HCT116 (cell line): ENCODE measurements around the gene APOH. TPM values are rescaled to one million over a fixed set of nuclear protein-coding genes. Genes with fewer than 3 reads are reported as not detected.

Experiments
- ATAC-seq: fragments of 200-7000 bp; cut with Tn5 transposase; 2 replicates; pipeline ENCODE4 v1.9.1; 2020; ENCODE audit warnings: mild to moderate bottlenecking, moderate library complexity
- BruUV-seq: library from RNA; stranded (reverse); fragments of 400-500 nt; replicated peaks from 2 replicates; lab custom pipeline; 2021; lab: Mats Ljungman, UMichigan
- CTCF ChIA-PET: fragments of 300-600 bp; sonication (Branson Sonifier 250); formaldehyde crosslinking; loops from one replicate; lab custom pipeline; 2021; ENCODE audit warnings: antibody characterized with exemption; lab: Charles Lee
- POLR2A ChIA-PET: fragments of 300-600, 350-600 bp; sonication (Branson Sonifier 250); formaldehyde crosslinking; loops from one replicate; lab custom pipeline; 2021; ENCODE audit warnings: antibody characterized with exemption; lab: Charles Lee
- RAD21 ChIA-PET, 2 experiments: fragments of 300-600 bp; sonication (Branson Sonifier 250); formaldehyde crosslinking; loops; one replicate each; lab custom pipeline; 2023; ENCODE audit warnings: low total read pairs in 2 of 2; ENCODE audit not compliant: uncharacterized antibody in 2 of 2, unreplicated experiment in 2 of 2, low non-redundant PET in 1 of 2; lab: Charles Lee
- DNase-seq: peaks from one replicate; pipeline ENCODE4 v3.0.0-alpha.2; 2010; ENCODE audit warnings: low read depth, low spot score
- H2AFZ ChIP-seq: fragments of 200-600 bp; shearing (Covaris generic), sonication (generic); 2 replicates; pipeline ENCODE4 v1.6.1; 2017; ENCODE audit warnings: low read depth, mixed run types, mixed read lengths, antibody characterized with exemption, low read length; ENCODE audit not compliant: poor library complexity, severe bottlenecking
- H3K27ac ChIP-seq: 2 replicates; pipeline ENCODE4 v1.5.1; 2012; ENCODE audit warnings: low read depth, low read length
- H3K27me3 ChIP-seq: fragments of 200-600 bp; sonication (generic); 2 replicates; pipeline ENCODE4 v1.6.1; 2016; ENCODE audit warnings: mixed run types, low read length, mixed read lengths; ENCODE audit not compliant: insufficient read depth
- H3K36me3 ChIP-seq, 2 experiments: fragments of 200-500 bp in 1 of 2; fragments of 200-600 bp in 1 of 2; sonication (Bioruptor generic) in 1 of 2; sonication (generic) in 1 of 2; 2 replicates each; pipeline versions ENCODE4 v1.5.1 to v1.6.1; 2014 to 2016; ENCODE audit warnings: low read length in 2 of 2, inconsistent platforms in 1 of 2, mixed read lengths in 1 of 2, mixed run types in 1 of 2; ENCODE audit not compliant: insufficient read depth in 2 of 2, control insufficient read depth in 1 of 2
- H3K4me1 ChIP-seq, 2 experiments: fragments of 200-600 bp in 1 of 2; sonication (generic) in 1 of 2; 2 replicates each; pipeline versions ENCODE4 v1.5.1 to v1.6.1; 2012 to 2017; ENCODE audit warnings: low read length in 2 of 2, inconsistent platforms in 1 of 2, mild to moderate bottlenecking in 1 of 2, mixed read lengths in 1 of 2, mixed run types in 1 of 2, moderate library complexity in 1 of 2; ENCODE audit not compliant: insufficient read depth in 2 of 2, control insufficient read depth in 1 of 2
- H3K4me2 ChIP-seq: fragments of 200-600 bp; sonication (generic); 2 replicates; pipeline ENCODE4 v1.6.1; 2017; ENCODE audit warnings: mixed run types, low read length, mixed read lengths
- H3K4me3 ChIP-seq, 2 experiments: fragments of 200-600 bp in 1 of 2; sonication (generic) in 1 of 2; replicated peaks in 1 of 2; 2 replicates each; pipeline ENCODE4 v1.5.1; 2011 to 2016; ENCODE audit warnings: low read length in 2 of 2, control low read depth in 1 of 2, low read depth in 1 of 2, mild to moderate bottlenecking in 1 of 2, mixed read lengths in 1 of 2, mixed run types in 1 of 2
- H3K79me2 ChIP-seq: fragments of 200-600 bp; sonication (generic); 2 replicates; pipeline ENCODE4 v1.6.1; 2017; ENCODE audit warnings: mild to moderate bottlenecking, mixed run types, low read length, moderate library complexity, mixed read lengths; ENCODE audit not compliant: insufficient read depth
- H3K9ac ChIP-seq: fragments of 200-600 bp; sonication (generic); 2 replicates; pipeline ENCODE4 v1.6.1; 2016; ENCODE audit warnings: low read length, mixed read lengths
- H3K9me2 ChIP-seq: fragments of 200-600 bp; sonication (generic), shearing (Covaris generic); 2 replicates; pipeline ENCODE4 v1.6.1; 2017; ENCODE audit warnings: mixed run types, mild to moderate bottlenecking, moderate library complexity; ENCODE audit not compliant: insufficient read depth
- H3K9me3 ChIP-seq, 2 experiments: fragments of 200-500 bp in 1 of 2; fragments of 200-600 bp in 1 of 2; sonication (Bioruptor generic) in 1 of 2; sonication (generic) in 1 of 2; 2 replicates each; pipeline ENCODE4 v1.6.1; 2014 to 2017; ENCODE audit warnings: low read length in 2 of 2, mixed read lengths in 2 of 2, inconsistent platforms in 1 of 2, low read depth in 1 of 2, mild to moderate bottlenecking in 1 of 2, mixed run types in 1 of 2, moderate library complexity in 1 of 2; ENCODE audit not compliant: control insufficient read depth in 1 of 2, insufficient read depth in 1 of 2
- H4K20me1 ChIP-seq: fragments of 200-600 bp; sonication (generic), shearing (Covaris generic); 2 replicates; pipeline ENCODE4 v1.6.1; 2017; ENCODE audit warnings: mixed run types, mild to moderate bottlenecking, moderate library complexity; ENCODE audit not compliant: insufficient read depth
- CBX3 ChIP-seq: IDR thresholded peaks from 2 replicates; pipeline ENCODE4 v1.6.1; 2012; ENCODE audit warnings: low read depth
- CEBPB ChIP-seq: IDR thresholded peaks from 2 replicates; pipeline ENCODE4 v1.6.1; 2012; ENCODE audit warnings: low read depth
- EGR1 ChIP-seq: IDR thresholded peaks from 2 replicates; pipeline ENCODE4 v1.6.1; 2012; ENCODE audit warnings: low read depth
- ELF1 ChIP-seq: IDR thresholded peaks from 2 replicates; pipeline ENCODE4 v1.6.1; 2012; ENCODE audit warnings: low read depth, borderline replicate concordance
- EZH2phosphoT487 ChIP-seq: fragments of 200-600 bp; IDR thresholded peaks from 2 replicates; pipeline ENCODE4 v1.6.1; 2018; ENCODE audit warnings: antibody characterized with exemption, borderline replicate concordance
- FOSL1 ChIP-seq: IDR thresholded peaks from 2 replicates; pipeline ENCODE4 v1.6.1; 2012; ENCODE audit warnings: low read depth
- POLR2A ChIP-seq: IDR thresholded peaks from 2 replicates; pipeline ENCODE4 v1.7.0; 2011; ENCODE audit warnings: borderline replicate concordance; ENCODE audit not compliant: insufficient read depth, insufficient read length; ENCODE audit errors: extremely low read depth
- RAD21 ChIP-seq: IDR thresholded peaks from 2 replicates; pipeline ENCODE4 v1.6.1; 2012; ENCODE audit warnings: low read depth, mild to moderate bottlenecking
- SIN3A ChIP-seq: IDR thresholded peaks from 2 replicates; pipeline ENCODE4 v1.6.1; 2012; ENCODE audit warnings: low read depth
- SP1 ChIP-seq: IDR thresholded peaks from 2 replicates; pipeline ENCODE4 v1.6.1; 2012; ENCODE audit warnings: low read depth
- SRF ChIP-seq: IDR thresholded peaks from 2 replicates; pipeline ENCODE4 v1.6.1; 2012; ENCODE audit warnings: low read depth
- TCF7L2 ChIP-seq: IDR thresholded peaks from 2 replicates; pipeline ENCODE4 v1.7.0; 2011; ENCODE audit warnings: borderline replicate concordance, inconsistent platforms; ENCODE audit not compliant: insufficient read depth, insufficient read length; ENCODE audit errors: extremely low read depth
- ZFX ChIP-seq: fragments of 450-650 bp; IDR thresholded peaks from 2 replicates; pipeline ENCODE4 v1.6.1; 2017
- ZNF274 ChIP-seq: fragments of 200-500 bp; sonication (Bioruptor generic); IDR thresholded peaks from 2 replicates; pipeline ENCODE4 v1.6.1; 2014; ENCODE audit warnings: mild to moderate bottlenecking, low read depth, low read length, inconsistent platforms
- intact Hi-C: fragments of 100-400 bp; cut with micrococcal nuclease; formaldehyde crosslinking; loops from 2 replicates; pipeline ENCODE4 v1.10.0; 2022
- total RNA-seq: library from RNA; stranded (reverse); gene quantifications from one replicate; pipeline ENCODE4 v1.2.1, GENCODE V29; 2021; ENCODE audit not compliant: unreplicated experiment
- TF ChIP-seq, protein P1 (sequence below): IDR thresholded peaks from 2 replicates; pipeline ENCODE4 v1.6.1; 2012; ENCODE audit warnings: low read depth
- TF ChIP-seq, protein P2 (sequence below): IDR thresholded peaks from 2 replicates; pipeline ENCODE4 v1.6.1; 2012

APOH gene
- total RNA-seq, 1 experiment from 2014 or later, result 1.7 TPM

DNA sequence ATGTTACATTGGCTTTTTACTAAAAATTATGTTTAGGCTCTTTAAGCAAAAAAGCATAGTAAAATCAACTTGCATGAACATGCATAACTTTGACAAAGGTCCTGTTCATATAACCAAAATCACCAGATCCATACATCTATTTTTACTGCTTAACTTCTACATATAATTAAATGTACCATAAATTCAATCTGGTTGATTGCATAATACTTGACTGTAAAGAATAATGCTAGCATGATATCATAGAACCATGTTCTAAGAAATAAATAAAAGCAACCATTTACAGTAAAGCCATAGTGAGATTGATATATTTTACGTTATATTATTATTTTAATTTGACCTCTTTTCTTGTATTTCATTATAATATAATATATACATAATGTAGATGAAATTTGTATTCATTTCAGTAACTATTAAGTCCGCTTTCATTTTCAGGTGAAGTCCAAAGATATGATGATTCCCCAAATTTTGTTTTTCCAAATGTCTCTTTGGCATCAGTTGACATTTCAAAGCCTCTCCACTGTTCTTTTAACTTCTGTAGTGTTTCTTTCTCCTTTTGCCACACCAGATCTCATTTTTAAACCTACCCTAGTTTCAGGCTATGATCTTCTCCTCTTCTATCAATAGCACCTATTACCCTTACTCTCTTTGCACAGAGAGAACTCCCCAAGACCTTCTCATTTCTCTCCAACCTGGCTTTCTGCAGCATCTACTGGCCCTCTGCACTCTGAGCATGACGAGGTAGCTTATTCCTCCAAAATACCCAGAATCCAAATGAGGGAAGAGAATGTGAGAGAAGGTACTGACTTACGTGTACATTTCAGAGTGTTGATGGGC lies 1.8 kb downstream of the APOH start:
- H3K9me3 ChIP-seq, result no peaks in the 10 kb centered on the region
- DNase-seq (no peak), ATAC-seq (no peak)
- peaks cover 8% of the 10 kb centered on the region; the same call in 1 of the 2 replicates for H3K27me3 ChIP-seq
- TF ChIP-seq, protein P1, sequence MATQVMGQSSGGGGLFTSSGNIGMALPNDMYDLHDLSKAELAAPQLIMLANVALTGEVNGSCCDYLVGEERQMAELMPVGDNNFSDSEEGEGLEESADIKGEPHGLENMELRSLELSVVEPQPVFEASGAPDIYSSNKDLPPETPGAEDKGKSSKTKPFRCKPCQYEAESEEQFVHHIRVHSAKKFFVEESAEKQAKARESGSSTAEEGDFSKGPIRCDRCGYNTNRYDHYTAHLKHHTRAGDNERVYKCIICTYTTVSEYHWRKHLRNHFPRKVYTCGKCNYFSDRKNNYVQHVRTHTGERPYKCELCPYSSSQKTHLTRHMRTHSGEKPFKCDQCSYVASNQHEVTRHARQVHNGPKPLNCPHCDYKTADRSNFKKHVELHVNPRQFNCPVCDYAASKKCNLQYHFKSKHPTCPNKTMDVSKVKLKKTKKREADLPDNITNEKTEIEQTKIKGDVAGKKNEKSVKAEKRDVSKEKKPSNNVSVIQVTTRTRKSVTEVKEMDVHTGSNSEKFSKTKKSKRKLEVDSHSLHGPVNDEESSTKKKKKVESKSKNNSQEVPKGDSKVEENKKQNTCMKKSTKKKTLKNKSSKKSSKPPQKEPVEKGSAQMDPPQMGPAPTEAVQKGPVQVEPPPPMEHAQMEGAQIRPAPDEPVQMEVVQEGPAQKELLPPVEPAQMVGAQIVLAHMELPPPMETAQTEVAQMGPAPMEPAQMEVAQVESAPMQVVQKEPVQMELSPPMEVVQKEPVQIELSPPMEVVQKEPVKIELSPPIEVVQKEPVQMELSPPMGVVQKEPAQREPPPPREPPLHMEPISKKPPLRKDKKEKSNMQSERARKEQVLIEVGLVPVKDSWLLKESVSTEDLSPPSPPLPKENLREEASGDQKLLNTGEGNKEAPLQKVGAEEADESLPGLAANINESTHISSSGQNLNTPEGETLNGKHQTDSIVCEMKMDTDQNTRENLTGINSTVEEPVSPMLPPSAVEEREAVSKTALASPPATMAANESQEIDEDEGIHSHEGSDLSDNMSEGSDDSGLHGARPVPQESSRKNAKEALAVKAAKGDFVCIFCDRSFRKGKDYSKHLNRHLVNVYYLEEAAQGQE, result no peak
- no peak for TF ChIP-seq SIN3A
- TF ChIP-seq, protein P2, sequence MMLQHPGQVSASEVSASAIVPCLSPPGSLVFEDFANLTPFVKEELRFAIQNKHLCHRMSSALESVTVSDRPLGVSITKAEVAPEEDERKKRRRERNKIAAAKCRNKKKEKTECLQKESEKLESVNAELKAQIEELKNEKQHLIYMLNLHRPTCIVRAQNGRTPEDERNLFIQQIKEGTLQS, result no peak
- TF ChIP-seq CEBPB, result no peak
- no peak for TF ChIP-seq EGR1
- TF ChIP-seq POLR2A, result no peak
- TF ChIP-seq CBX3, result no peak
- TF ChIP-seq ZNF274, result no peak
- no peak for TF ChIP-seq FOSL1
- TF ChIP-seq RAD21, result no peak
- no peak for TF ChIP-seq ELF1
- TF ChIP-seq SRF, result no peak
- no peak for TF ChIP-seq EZH2phosphoT487
- no peak for TF ChIP-seq ZFX
- no peak for TF ChIP-seq SP1
- no peak for TF ChIP-seq TCF7L2
- no peak overlapping the region for H2AFZ ChIP-seq
- CTCF ChIA-PET, result no interaction called here
- no peak overlapping the region for H3K27ac ChIP-seq
- no TSS peak for BruUV-seq
- H3K79me2 ChIP-seq, result no peaks in the 10 kb centered on the region
- H4K20me1 ChIP-seq, result no peaks in the 10 kb centered on the region
- H3K9ac ChIP-seq, result no peak overlapping the region
- POLR2A ChIA-PET, result no interaction called here
- no peaks in the 10 kb centered on the region for H3K4me1 ChIP-seq
- intact Hi-C loops, result no loop called here
- H3K36me3 ChIP-seq, result no peaks in the 10 kb centered on the region
- no peak overlapping the region for H3K4me2 ChIP-seq
- no peak overlapping the region for H3K4me3 ChIP-seq
- RAD21 ChIA-PET, result no interaction called here
- no peaks in the 10 kb centered on the region for H3K9me2 ChIP-seq
